ENCODE results near the gene SCAF4. TPM values are rescaled to one million over a fixed set of nuclear protein-coding genes. Genes with fewer than 3 reads are reported as not detected.

The SCAF4 gene
- total and polyA plus RNA-seq, 9 of the 15 experiments (the other 6 are each of a cell fraction or from before 2014, with no cell fraction given) = 2.3 to 55.7 (median 17.2) TPM

GRCh38 chr21:31728952-31729351, 3.0 kb downstream of the SCAF4 start:
- H3K36me3 ChIP-seq (ENCODE audit: control insufficient read depth, insufficient read depth, low read length) = peaks cover 49% of the 10 kb centered on the region; the same call in 2 of the 3 replicates
- DNase-seq (ENCODE audit: extremely low read depth in 1 of 4, low spot score in 3 of 4) (no peak), ATAC-seq (no peak), FAIRE-seq (no peak)
- peaks cover 46% of the 10 kb centered on the region for H4K20me1 ChIP-seq (replicated peaks; ENCODE audit: control insufficient read depth, insufficient read depth, low read length)
- no peak overlapping the region; the same call in 2 of the 3 replicates for H3K27ac ChIP-seq (ENCODE audit: extremely low read depth, low read depth, low read length)
- H3K79me2 ChIP-seq (ENCODE audit: control insufficient read depth, insufficient read depth, low read length) = peaks cover 96% of the 10 kb centered on the region
- in situ Hi-C loops (cut with MboI) = no loop called here
- no peaks in the 10 kb centered on the region for H3K9me1 ChIP-seq (ENCODE audit: control insufficient read depth, insufficient read depth, low read length)
- TF ChIP-seq GABPA (tag; conservative IDR thresholded peaks at IDR 0.05; ENCODE audit: low read depth) = no peak
- TF ChIP-seq, protein P1, sequence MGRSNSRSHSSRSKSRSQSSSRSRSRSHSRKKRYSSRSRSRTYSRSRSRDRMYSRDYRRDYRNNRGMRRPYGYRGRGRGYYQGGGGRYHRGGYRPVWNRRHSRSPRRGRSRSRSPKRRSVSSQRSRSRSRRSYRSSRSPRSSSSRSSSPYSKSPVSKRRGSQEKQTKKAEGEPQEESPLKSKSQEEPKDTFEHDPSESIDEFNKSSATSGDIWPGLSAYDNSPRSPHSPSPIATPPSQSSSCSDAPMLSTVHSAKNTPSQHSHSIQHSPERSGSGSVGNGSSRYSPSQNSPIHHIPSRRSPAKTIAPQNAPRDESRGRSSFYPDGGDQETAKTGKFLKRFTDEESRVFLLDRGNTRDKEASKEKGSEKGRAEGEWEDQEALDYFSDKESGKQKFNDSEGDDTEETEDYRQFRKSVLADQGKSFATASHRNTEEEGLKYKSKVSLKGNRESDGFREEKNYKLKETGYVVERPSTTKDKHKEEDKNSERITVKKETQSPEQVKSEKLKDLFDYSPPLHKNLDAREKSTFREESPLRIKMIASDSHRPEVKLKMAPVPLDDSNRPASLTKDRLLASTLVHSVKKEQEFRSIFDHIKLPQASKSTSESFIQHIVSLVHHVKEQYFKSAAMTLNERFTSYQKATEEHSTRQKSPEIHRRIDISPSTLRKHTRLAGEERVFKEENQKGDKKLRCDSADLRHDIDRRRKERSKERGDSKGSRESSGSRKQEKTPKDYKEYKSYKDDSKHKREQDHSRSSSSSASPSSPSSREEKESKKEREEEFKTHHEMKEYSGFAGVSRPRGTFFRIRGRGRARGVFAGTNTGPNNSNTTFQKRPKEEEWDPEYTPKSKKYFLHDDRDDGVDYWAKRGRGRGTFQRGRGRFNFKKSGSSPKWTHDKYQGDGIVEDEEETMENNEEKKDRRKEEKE (IDR thresholded peaks at IDR 0.05; ENCODE audit: borderline replicate concordance in 1 of 2, control insufficient read depth in 1 of 2, low read depth in 2 of 2, low read length in 1 of 2) = peak in 1 of 2 experiments; percentile 42; a peak in 1 of 4 replicates
- TF ChIP-seq, protein P2, sequence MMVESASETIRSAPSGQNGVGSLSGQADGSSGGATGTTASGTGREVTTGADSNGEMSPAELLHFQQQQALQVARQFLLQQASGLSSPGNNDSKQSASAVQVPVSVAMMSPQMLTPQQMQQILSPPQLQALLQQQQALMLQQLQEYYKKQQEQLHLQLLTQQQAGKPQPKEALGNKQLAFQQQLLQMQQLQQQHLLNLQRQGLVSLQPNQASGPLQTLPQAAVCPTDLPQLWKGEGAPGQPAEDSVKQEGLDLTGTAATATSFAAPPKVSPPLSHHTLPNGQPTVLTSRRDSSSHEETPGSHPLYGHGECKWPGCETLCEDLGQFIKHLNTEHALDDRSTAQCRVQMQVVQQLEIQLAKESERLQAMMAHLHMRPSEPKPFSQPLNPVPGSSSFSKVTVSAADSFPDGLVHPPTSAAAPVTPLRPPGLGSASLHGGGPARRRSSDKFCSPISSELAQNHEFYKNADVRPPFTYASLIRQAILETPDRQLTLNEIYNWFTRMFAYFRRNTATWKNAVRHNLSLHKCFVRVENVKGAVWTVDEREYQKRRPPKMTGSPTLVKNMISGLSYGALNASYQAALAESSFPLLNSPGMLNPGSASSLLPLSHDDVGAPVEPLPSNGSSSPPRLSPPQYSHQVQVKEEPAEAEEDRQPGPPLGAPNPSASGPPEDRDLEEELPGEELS (CRISPR knock-in tag; IDR thresholded peaks at IDR 0.05; ENCODE audit: borderline replicate concordance) = no peak
- no peak for TF ChIP-seq ZNF24 (IDR thresholded peaks at IDR 0.05)
- TF ChIP-seq, protein P3, sequence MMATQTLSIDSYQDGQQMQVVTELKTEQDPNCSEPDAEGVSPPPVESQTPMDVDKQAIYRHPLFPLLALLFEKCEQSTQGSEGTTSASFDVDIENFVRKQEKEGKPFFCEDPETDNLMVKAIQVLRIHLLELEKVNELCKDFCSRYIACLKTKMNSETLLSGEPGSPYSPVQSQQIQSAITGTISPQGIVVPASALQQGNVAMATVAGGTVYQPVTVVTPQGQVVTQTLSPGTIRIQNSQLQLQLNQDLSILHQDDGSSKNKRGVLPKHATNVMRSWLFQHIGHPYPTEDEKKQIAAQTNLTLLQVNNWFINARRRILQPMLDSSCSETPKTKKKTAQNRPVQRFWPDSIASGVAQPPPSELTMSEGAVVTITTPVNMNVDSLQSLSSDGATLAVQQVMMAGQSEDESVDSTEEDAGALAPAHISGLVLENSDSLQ (IDR thresholded peaks at IDR 0.05) = no peak
- TF ChIP-seq ZNF277 (CRISPR knock-in tag; IDR thresholded peaks at IDR 0.05; ENCODE audit: borderline replicate concordance) = no peak
- no peak overlapping the region for H2AFZ ChIP-seq (ENCODE audit: low read depth, low read length)
- WGBS (ENCODE audit: insufficient coverage, low coverage, missing lambda C conversion rate) = 30% methylated on average over 3 of the region's 3 CpGs
- intact Hi-C loops (cut with micrococcal nuclease) = no loop called here
- H3K4me1 ChIP-seq (replicated peaks in 1 of 2; ENCODE audit: control insufficient read depth in 2 of 2, insufficient read depth in 2 of 2, low read length in 2 of 2) = peaks cover 32 to 36% of the 10 kb centered on the region in 2 experiments; a peak in 4 of 5 replicates
- no TSS peak for BruUV-seq (replicated peaks)
- peak overlapping the region in 1 of 2 experiments; percentile 6; a peak in 1 of 4 replicates for H3K9ac ChIP-seq (ENCODE audit: insufficient read depth in 1 of 2, low read depth in 2 of 2, low read length in 2 of 2)
- CTCF ChIA-PET (ENCODE audit: low intra/inter-chr PET ratio) = no interaction called here
- peak overlapping the region; percentile 86 for H3K4me2 ChIP-seq (ENCODE audit: insufficient read depth, low read length)
- POLR2A ChIA-PET = interaction anchor here (0.6 to 1.2 kb wide), 3 partner anchors 9 to 70 kb away, joined by 3 to 7 read pairs (median 3); partner anchors contain the start of gene SOD1
- H3K4me3 ChIP-seq = peak overlapping the region; percentile 93; the same call in 1 of the 2 replicates
- no peaks in the 10 kb centered on the region for H3K27me3 ChIP-seq (ENCODE audit: control insufficient read depth in 2 of 2, insufficient read depth in 2 of 2, low read length in 2 of 2)
- H3K9me3 ChIP-seq (replicated peaks; ENCODE audit: control insufficient read depth, insufficient read depth, low read depth, low read length) = no peaks in the 10 kb centered on the region

Data from K562 (cell line).